ENCODE measurements around the gene CTSW.

- TF ChIP-seq ZFP3 (CRISPR knock-in tag; IDR thresholded peaks at IDR 0.05) = no peak
- no peak for TF ChIP-seq POU6F1 (CRISPR knock-in tag; IDR thresholded peaks at IDR 0.05; ENCODE audit: borderline replicate concordance, low read depth)
- no peak for TF ChIP-seq ARNTL (CRISPR knock-in tag; IDR thresholded peaks at IDR 0.05; ENCODE audit: borderline replicate concordance, low read depth)
- no peak for TF ChIP-seq CREB5 (CRISPR knock-in tag; IDR thresholded peaks at IDR 0.05; ENCODE audit: low read depth)
- no peak for TF ChIP-seq ZC3H10 (CRISPR knock-in tag; IDR thresholded peaks at IDR 0.05)
- no peak for TF ChIP-seq ZFP30 (CRISPR knock-in tag; IDR thresholded peaks at IDR 0.05)
- TF ChIP-seq GLIS3 (CRISPR knock-in tag; IDR thresholded peaks at IDR 0.05) = no peak
- TF ChIP-seq TCF4 (CRISPR knock-in tag; IDR thresholded peaks at IDR 0.05; ENCODE audit: borderline replicate concordance) = no peak
- no peak for TF ChIP-seq ESRRG (CRISPR knock-in tag; IDR thresholded peaks at IDR 0.05)
- no peak for TF ChIP-seq ISL1 (CRISPR knock-in tag; IDR thresholded peaks at IDR 0.05)
- no peak for TF ChIP-seq PATZ1 (CRISPR knock-in tag; IDR thresholded peaks at IDR 0.05; ENCODE audit: borderline replicate concordance)
- no peak for TF ChIP-seq RARB (CRISPR knock-in tag; IDR thresholded peaks at IDR 0.05)
- TF ChIP-seq CSRNP3 (CRISPR knock-in tag; IDR thresholded peaks at IDR 0.05) = no peak
These were observed 14.0 kb upstream of the CTSW start for GRCh38 chr11:65865550-65866172.

Data from SK-N-SH treated with all-trans-retinoic acid at 6 μM for 48 hours (cell line).